ENCODE data around the gene FAM50A.

The FAM50A gene

GRCh38 chrX:154436983-154437752 lies 6.8 kb upstream of the FAM50A start, which contains the start of gene GDI1:
Gene GDI1 (plus strand): TSS chrX:154437154. CDS start chrX:154437255, 101 bp downstream.
- Histone ChIP-seq H3K4me3 (ENCODE audit: low read length) (peak within 1 kb of the TSS; percentile 74), H3K9ac (ENCODE audit: low read length) (peak within 1 kb of the TSS; percentile 78), H3K27me3 (ENCODE audit: control insufficient read depth, insufficient read depth, low read length) (no peaks in the 10 kb centered on the region), H3K4me1 (ENCODE audit: control insufficient read depth, insufficient read depth, low read length) (peaks cover 5% of the 10 kb centered on the region), H3K27ac (ENCODE audit: low read depth, low read length) (peak within 1 kb of the TSS; percentile 85), H3K36me3 (ENCODE audit: control insufficient read depth, insufficient read depth, low read length) (peaks cover 17% of the 10 kb centered on the region)

- Histone ChIP-seq H3K27me3 (ENCODE audit: control insufficient read depth, insufficient read depth, low read length) (no peaks in the 10 kb centered on the region), H3K4me1 (ENCODE audit: control insufficient read depth, insufficient read depth, low read length) (peaks cover 5% of the 10 kb centered on the region), H3K9ac (ENCODE audit: low read length) (peak overlapping the region; percentile 78), H3K27ac (ENCODE audit: low read depth, low read length) (no peak overlapping the region), H3K4me3 (ENCODE audit: low read length) (peak overlapping the region; percentile 74), H3K36me3 (ENCODE audit: control insufficient read depth, insufficient read depth, low read length) (peaks cover 13% of the 10 kb centered on the region)
Measured at GRCh38 chrX:154437971-154438893, 5.7 kb upstream of the FAM50A start.

GRCh38 chrX:154439841-154440240 lies 4.1 kb upstream of the FAM50A start:
- Histone ChIP-seq H3K36me3 (ENCODE audit: control insufficient read depth, insufficient read depth, low read length) (peaks cover 8% of the 10 kb centered on the region), H3K27me3 (ENCODE audit: control insufficient read depth, insufficient read depth, low read length) (no peaks in the 10 kb centered on the region), H3K27ac (ENCODE audit: low read depth, low read length) (no peak overlapping the region), H3K4me1 (ENCODE audit: control insufficient read depth, insufficient read depth, low read length) (peaks cover 7% of the 10 kb centered on the region), H3K4me3 (ENCODE audit: low read length) (no peak overlapping the region), H3K9ac (ENCODE audit: low read length) (no peak overlapping the region)

- no peak overlapping the region for H3K27ac ChIP-seq (ENCODE audit: low read depth, low read length)
- H3K9ac ChIP-seq (ENCODE audit: low read length), result no peak overlapping the region
- H3K27me3 ChIP-seq (ENCODE audit: control insufficient read depth, insufficient read depth, low read length), result no peaks in the 10 kb centered on the region
- peaks cover 14% of the 10 kb centered on the region for H3K4me1 ChIP-seq (ENCODE audit: control insufficient read depth, insufficient read depth, low read length)
- no peak overlapping the region for H3K4me3 ChIP-seq (ENCODE audit: low read length)
- H3K36me3 ChIP-seq (ENCODE audit: control insufficient read depth, insufficient read depth, low read length), result peaks cover 8% of the 10 kb centered on the region
Measured at GRCh38 chrX:154440623-154441357, 3.2 kb upstream of the FAM50A start.

- H3K27ac ChIP-seq (ENCODE audit: low read depth, low read length), result no peak overlapping the region
- no peak overlapping the region for H3K4me3 ChIP-seq (ENCODE audit: low read length)
- no peak overlapping the region for H3K9ac ChIP-seq (ENCODE audit: low read length)
- no peaks in the 10 kb centered on the region for H3K27me3 ChIP-seq (ENCODE audit: control insufficient read depth, insufficient read depth, low read length)
- peaks cover 14% of the 10 kb centered on the region for H3K4me1 ChIP-seq (ENCODE audit: control insufficient read depth, insufficient read depth, low read length)
- H3K36me3 ChIP-seq (ENCODE audit: control insufficient read depth, insufficient read depth, low read length), result peaks cover 8% of the 10 kb centered on the region
Measured at GRCh38 chrX:154441564-154441963, 2.4 kb upstream of the FAM50A start.

- H3K27me3 ChIP-seq (ENCODE audit: control insufficient read depth, insufficient read depth, low read length), result no peaks in the 10 kb centered on the region
Measured at GRCh38 chrX:154441984-154442707, 1.8 kb upstream of the FAM50A start.

GRCh38 chrX:154443479-154443910 lies 446 bp upstream of the FAM50A start:
- Histone ChIP-seq H3K27me3 (ENCODE audit: control insufficient read depth, insufficient read depth, low read length) (no peaks in the 10 kb centered on the region), H3K36me3 (ENCODE audit: control insufficient read depth, insufficient read depth, low read length) (peaks cover 15% of the 10 kb centered on the region), H3K4me3 (ENCODE audit: low read length) (peak overlapping the region; percentile 35), H3K9ac (ENCODE audit: low read length) (no peak overlapping the region), H3K4me1 (ENCODE audit: control insufficient read depth, insufficient read depth, low read length) (peaks cover 11% of the 10 kb centered on the region), H3K27ac (ENCODE audit: low read depth, low read length) (peak overlapping the region; percentile 33)

More at GRCh38 chrX:154441984-154442707, 1.8 kb upstream of the FAM50A start:
- peaks cover 14% of the 10 kb centered on the region for H3K4me1 ChIP-seq (ENCODE audit: control insufficient read depth, insufficient read depth, low read length)
- H3K27ac ChIP-seq (ENCODE audit: low read depth, low read length), result no peak overlapping the region
- H3K4me3 ChIP-seq (ENCODE audit: low read length), result no peak overlapping the region
- no peak overlapping the region for H3K9ac ChIP-seq (ENCODE audit: low read length)
- H3K36me3 ChIP-seq (ENCODE audit: control insufficient read depth, insufficient read depth, low read length), result peaks cover 13% of the 10 kb centered on the region

GRCh38 chrX:154444755-154445246 lies 860 bp downstream of the FAM50A start:
- Histone ChIP-seq H3K4me3 (ENCODE audit: low read length) (peak overlapping the region; percentile 65), H3K27me3 (ENCODE audit: control insufficient read depth, insufficient read depth, low read length) (no peaks in the 10 kb centered on the region), H3K9ac (ENCODE audit: low read length) (peak overlapping the region; percentile 35), H3K27ac (ENCODE audit: low read depth, low read length) (no peak overlapping the region), H3K4me1 (ENCODE audit: control insufficient read depth, insufficient read depth, low read length) (peaks cover 9% of the 10 kb centered on the region), H3K36me3 (ENCODE audit: control insufficient read depth, insufficient read depth, low read length) (peaks cover 22% of the 10 kb centered on the region)

- Histone ChIP-seq H3K9ac (ENCODE audit: low read length) (no peak overlapping the region), H3K27ac (ENCODE audit: low read depth, low read length) (no peak overlapping the region), H3K4me1 (ENCODE audit: control insufficient read depth, insufficient read depth, low read length) (peaks cover 9% of the 10 kb centered on the region), H3K36me3 (ENCODE audit: control insufficient read depth, insufficient read depth, low read length) (peaks cover 22% of the 10 kb centered on the region), H3K27me3 (ENCODE audit: control insufficient read depth, insufficient read depth, low read length) (no peaks in the 10 kb centered on the region), H3K4me3 (ENCODE audit: low read length) (no peak overlapping the region)
Measured at GRCh38 chrX:154445776-154446175, 1.8 kb downstream of the FAM50A start.

GRCh38 chrX:154446430-154446829 lies 2.5 kb downstream of the FAM50A start:
- H3K27me3 ChIP-seq (ENCODE audit: control insufficient read depth, insufficient read depth, low read length), result no peaks in the 10 kb centered on the region
- no peak overlapping the region for H3K27ac ChIP-seq (ENCODE audit: low read depth, low read length)
- no peak overlapping the region for H3K9ac ChIP-seq (ENCODE audit: low read length)
- peaks cover 9% of the 10 kb centered on the region for H3K4me1 ChIP-seq (ENCODE audit: control insufficient read depth, insufficient read depth, low read length)
- peaks cover 22% of the 10 kb centered on the region for H3K36me3 ChIP-seq (ENCODE audit: control insufficient read depth, insufficient read depth, low read length)
- H3K4me3 ChIP-seq (ENCODE audit: low read length), result no peak overlapping the region

- H3K27ac ChIP-seq (ENCODE audit: low read depth, low read length), result no peak overlapping the region
- H3K4me3 ChIP-seq (ENCODE audit: low read length), result no peak overlapping the region
- H3K27me3 ChIP-seq (ENCODE audit: control insufficient read depth, insufficient read depth, low read length), result no peaks in the 10 kb centered on the region
- H3K4me1 ChIP-seq (ENCODE audit: control insufficient read depth, insufficient read depth, low read length), result peaks cover 9% of the 10 kb centered on the region
- peaks cover 22% of the 10 kb centered on the region for H3K36me3 ChIP-seq (ENCODE audit: control insufficient read depth, insufficient read depth, low read length)
- H3K9ac ChIP-seq (ENCODE audit: low read length), result no peak overlapping the region
Measured at GRCh38 chrX:154448484-154448883, 4.5 kb downstream of the FAM50A start.
